Colonic mucosa (tissue), 4 donors: Measurements from ENCODE around the gene KRT13. TPM values are rescaled to one million over a fixed set of nuclear protein-coding genes. Genes with fewer than 3 reads are reported as not detected.

Experiments used
- DNase-seq: peaks from one replicate; pipeline ENCODE4 v3.0.0-alpha.2; 2020
- H3K27ac ChIP-seq: fragments of 200-600 bp; one replicate; pipeline ENCODE4 v1.8.0; 2021
- H3K27me3 ChIP-seq: fragments of 200-600 bp; one replicate; pipeline ENCODE4 v1.8.0; 2021
- H3K36me3 ChIP-seq: fragments of 200-600 bp; one replicate; pipeline ENCODE4 v1.8.0; 2021
- H3K4me1 ChIP-seq: fragments of 200-600 bp; one replicate; pipeline ENCODE4 v1.8.0; 2021; ENCODE audit warnings: mild to moderate bottlenecking
- H3K4me3 ChIP-seq: fragments of 200-600 bp; one replicate; pipeline ENCODE4 v1.8.0; 2021
- H3K9ac ChIP-seq, 2 donors: one replicate each; pipeline ENCODE4 v1.7.0; 2013; ENCODE audit warnings: control low read depth in 2 of 2, low read depth in 2 of 2, low read length in 2 of 2
- H3K9me3 ChIP-seq: fragments of 200-600 bp; one replicate; pipeline ENCODE4 v1.8.0; 2021
- intact Hi-C: fragments of 100-400 bp; cut with DNase I; formaldehyde crosslinking; loops from one replicate; pipeline ENCODE4 v1.14.1; 2022
- total RNA-seq, 2 donors: library from RNA; stranded (reverse); fragmentation: NEBNext Ultra II Directional in 1 of 2; extraction: Animal tissue kit (Norgen Biotek cat#: 25700) in 1 of 2; gene quantifications; one replicate each; pipeline ENCODE4 v1.2.1, GENCODE V29; 2021
- TF ChIP-seq, protein P1 (sequence below): fragments of 200-600 bp; IDR thresholded peaks from one replicate; pipeline ENCODE4 v1.8.0; 2022; ENCODE audit warnings: antibody characterized with exemption, mild to moderate bottlenecking
- donor health status: healthy.
- donor health status: DM: no; HTN: no; CAD: no.
- donor health status: DM: no; HTN: no; CAD: no.

Gene KRT13
- total RNA-seq, 2 donors from 2014 or later, result 0.25 TPM; not detected in 1

DNA sequence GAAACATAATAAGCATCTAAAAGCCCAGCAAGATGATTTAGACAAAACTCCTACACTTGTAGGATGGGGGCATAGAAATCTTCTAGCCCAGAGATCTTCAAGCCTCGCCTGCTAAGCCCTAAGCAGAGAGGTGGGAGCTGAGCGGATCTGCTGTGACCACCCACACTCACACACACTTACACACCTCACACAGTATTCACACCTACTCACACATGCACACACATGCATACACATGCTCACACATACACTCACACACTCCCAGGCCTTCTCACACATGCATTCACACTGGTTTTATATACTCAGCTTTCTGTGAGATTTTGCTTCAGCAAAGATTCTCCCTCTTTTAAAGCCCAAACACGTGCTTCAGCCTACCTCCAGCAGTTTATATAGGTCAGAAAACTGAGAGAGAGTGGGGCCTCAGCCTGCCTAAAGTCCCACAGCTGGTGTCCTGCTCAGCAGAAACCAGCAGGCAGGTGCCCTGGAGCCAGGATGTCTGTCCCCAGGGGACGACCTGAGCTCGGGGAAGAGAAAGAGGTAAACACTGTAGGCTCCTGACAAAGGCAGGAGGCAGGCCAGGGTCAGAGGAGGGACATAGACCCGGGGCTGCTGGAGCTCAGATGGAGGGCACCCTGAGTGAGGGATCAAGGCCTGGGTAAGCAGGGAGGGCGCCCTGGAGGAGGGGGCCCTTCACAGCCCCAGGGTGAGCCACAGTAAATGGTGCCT is 34.7 kb upstream of the KRT13 start:
- H3K27ac ChIP-seq, result no peak overlapping the region
- no peaks in the 10 kb centered on the region for H3K36me3 ChIP-seq
- no peaks in the 10 kb centered on the region for H3K9me3 ChIP-seq
- no peak overlapping the region for H3K9ac ChIP-seq
- intact Hi-C loops, result no loop called here
- DNase-seq, result no peak
- no peak overlapping the region for H3K4me3 ChIP-seq
- no peaks in the 10 kb centered on the region for H3K27me3 ChIP-seq
- TF ChIP-seq, protein P1, sequence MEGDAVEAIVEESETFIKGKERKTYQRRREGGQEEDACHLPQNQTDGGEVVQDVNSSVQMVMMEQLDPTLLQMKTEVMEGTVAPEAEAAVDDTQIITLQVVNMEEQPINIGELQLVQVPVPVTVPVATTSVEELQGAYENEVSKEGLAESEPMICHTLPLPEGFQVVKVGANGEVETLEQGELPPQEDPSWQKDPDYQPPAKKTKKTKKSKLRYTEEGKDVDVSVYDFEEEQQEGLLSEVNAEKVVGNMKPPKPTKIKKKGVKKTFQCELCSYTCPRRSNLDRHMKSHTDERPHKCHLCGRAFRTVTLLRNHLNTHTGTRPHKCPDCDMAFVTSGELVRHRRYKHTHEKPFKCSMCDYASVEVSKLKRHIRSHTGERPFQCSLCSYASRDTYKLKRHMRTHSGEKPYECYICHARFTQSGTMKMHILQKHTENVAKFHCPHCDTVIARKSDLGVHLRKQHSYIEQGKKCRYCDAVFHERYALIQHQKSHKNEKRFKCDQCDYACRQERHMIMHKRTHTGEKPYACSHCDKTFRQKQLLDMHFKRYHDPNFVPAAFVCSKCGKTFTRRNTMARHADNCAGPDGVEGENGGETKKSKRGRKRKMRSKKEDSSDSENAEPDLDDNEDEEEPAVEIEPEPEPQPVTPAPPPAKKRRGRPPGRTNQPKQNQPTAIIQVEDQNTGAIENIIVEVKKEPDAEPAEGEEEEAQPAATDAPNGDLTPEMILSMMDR, result no peak
- H3K4me1 ChIP-seq, result peaks cover 14% of the 10 kb centered on the region

DNA sequence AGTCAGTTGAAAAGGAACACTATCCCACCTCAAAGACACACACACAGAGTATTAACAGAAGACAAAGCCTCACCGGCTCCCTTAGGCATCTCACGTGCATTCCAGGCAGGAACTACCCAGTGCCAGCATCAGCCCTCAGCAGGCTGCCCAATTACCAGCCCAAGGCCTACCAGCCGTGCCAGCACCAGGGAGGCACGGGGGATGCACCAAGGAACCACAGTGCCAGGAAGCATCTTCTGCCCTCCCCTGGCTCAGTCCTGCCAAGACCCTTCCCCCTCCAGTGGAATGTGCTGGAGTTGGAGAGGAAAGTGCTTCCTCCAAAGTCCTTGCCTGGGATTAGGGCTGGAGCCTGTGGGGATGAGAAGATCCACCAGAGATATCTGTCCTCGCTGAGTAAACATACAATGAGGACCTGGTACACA is 33.7 kb upstream of the KRT13 start:
- intact Hi-C loops, result no loop called here
- H3K9me3 ChIP-seq, result no peaks in the 10 kb centered on the region
- H3K36me3 ChIP-seq, result no peaks in the 10 kb centered on the region
- DNase-seq, result no peak
- peaks cover 4% of the 10 kb centered on the region for H3K4me1 ChIP-seq
- no peak overlapping the region for H3K9ac ChIP-seq
- H3K27ac ChIP-seq, result no peak overlapping the region
- H3K4me3 ChIP-seq, result no peak overlapping the region
- H3K27me3 ChIP-seq, result no peaks in the 10 kb centered on the region
- TF ChIP-seq, protein P1, result no peak

DNA sequence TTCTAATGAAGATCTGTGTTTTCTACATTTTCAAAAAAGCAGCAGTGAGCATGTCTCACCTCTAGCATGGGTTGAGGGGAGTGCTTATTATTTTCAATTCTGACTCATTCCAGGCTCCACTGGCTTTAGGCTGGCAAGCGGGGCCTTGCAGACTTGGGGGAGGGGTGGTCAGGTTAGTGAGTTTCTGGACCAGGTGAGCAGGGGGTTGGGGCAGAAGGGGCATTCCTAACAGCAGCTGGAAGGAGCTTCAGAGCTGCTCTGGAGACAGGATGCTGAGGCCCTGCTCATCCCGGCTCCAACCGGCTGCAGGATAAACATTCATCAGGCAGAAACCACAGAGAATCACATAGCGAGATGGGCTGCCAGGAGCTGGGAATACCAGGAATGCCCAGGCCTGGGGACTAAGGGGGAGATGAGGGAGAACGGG is 33.2 kb upstream of the KRT13 start:
- H3K36me3 ChIP-seq, result no peaks in the 10 kb centered on the region
- H3K27ac ChIP-seq, result no peak overlapping the region
- no peak for DNase-seq
- peaks cover 4% of the 10 kb centered on the region for H3K4me1 ChIP-seq
- H3K4me3 ChIP-seq, result no peak overlapping the region
- no peak overlapping the region for H3K9ac ChIP-seq
- H3K27me3 ChIP-seq, result no peaks in the 10 kb centered on the region
- H3K9me3 ChIP-seq, result no peaks in the 10 kb centered on the region
- TF ChIP-seq, protein P1, result no peak
- intact Hi-C loops, result no loop called here

DNA sequence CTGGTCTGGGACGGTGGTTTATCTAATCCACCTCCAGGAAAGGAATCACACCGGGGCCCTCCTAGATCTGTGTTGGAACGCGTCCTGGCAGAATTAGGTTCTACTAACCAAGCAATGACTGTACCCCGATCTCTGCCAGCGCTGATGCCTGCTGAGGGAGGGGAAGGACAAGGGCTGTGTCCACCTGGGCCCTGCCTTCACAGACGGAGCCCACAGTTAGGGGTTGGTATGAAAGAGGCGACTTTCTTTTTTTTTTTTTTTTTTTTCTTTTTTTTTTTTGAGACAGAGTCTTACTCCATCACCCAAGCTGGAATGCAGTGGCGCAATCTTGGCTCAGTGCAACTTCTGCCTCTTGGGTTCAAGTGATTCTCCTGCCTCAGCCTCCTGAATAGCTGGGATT is 32.6 kb upstream of the KRT13 start:
- Histone ChIP-seq H3K27ac (no peak overlapping the region), H3K27me3 (no peaks in the 10 kb centered on the region), H3K9ac (no peak overlapping the region), H3K4me3 (no peak overlapping the region), H3K9me3 (no peaks in the 10 kb centered on the region), H3K4me1 (peaks cover 4% of the 10 kb centered on the region), H3K36me3 (no peaks in the 10 kb centered on the region)
- DNase-seq, result no peak
- TF ChIP-seq, protein P1, result no peak
- intact Hi-C loops, result no loop called here

DNA sequence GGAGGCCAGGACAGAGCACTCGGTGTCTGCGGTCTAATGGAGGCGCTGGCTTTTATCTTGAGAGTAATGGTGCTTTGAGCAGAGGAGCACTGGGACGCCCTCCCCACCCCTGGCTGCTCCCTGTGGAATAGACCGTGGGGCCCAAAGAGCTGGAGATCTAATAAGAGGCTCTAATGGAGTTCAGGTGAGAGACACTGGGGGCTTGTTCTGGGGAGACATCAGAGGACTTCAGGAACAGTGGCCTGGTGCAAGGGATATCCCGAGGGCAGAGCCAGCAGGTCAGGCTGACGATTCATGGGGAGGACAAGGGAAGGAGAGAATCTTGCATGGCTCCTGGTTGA is 32.2 kb upstream of the KRT13 start:
- TF ChIP-seq, protein P1, result no peak
- Histone ChIP-seq H3K4me3 (no peak overlapping the region), H3K4me1 (peaks cover 4% of the 10 kb centered on the region), H3K27ac (no peak overlapping the region), H3K9me3 (no peaks in the 10 kb centered on the region), H3K27me3 (no peaks in the 10 kb centered on the region), H3K36me3 (no peaks in the 10 kb centered on the region), H3K9ac (no peak overlapping the region)
- no peak for DNase-seq
- intact Hi-C loops, result no loop called here
